Body of pancreas (tissue), 4 donors: ENCODE data around the gene ACSF2. TPM values are rescaled to one million over a fixed set of nuclear protein-coding genes. Genes with fewer than 3 reads are reported as not detected.

Experiments
- ATAC-seq: fragments of 150-250 bp; one replicate; pipeline ENCODE4 v1.9.1; 2016
- DNase-seq, 4 donors: peaks; one replicate each; pipeline ENCODE4 v3.0.0-alpha.2; 2019
- H3K27ac ChIP-seq, 4 donors: fragments of 200-600 bp; sonication (generic); 1 replicate in 3 of 4; 2 replicates in 1 of 4; pipeline versions ENCODE4 v1.5.1 to v1.6.1; 2016 to 2019; ENCODE audit warnings: mild to moderate bottlenecking in 1 of 4, mixed read lengths in 1 of 4, moderate library complexity in 1 of 4
- H3K27me3 ChIP-seq, 2 donors: fragments of 200-600 bp; sonication (generic); one replicate each; pipeline ENCODE4 v1.6.0; 2016; ENCODE audit warnings: mild to moderate bottlenecking in 1 of 2
- H3K36me3 ChIP-seq, 2 donors: fragments of 200-600 bp; sonication (generic); replicated peaks in 1 of 2; 2 replicates each; pipeline ENCODE4 v1.5.1; 2016; ENCODE audit warnings: low read depth in 2 of 2; ENCODE audit not compliant: insufficient read depth in 1 of 2
- H3K4me1 ChIP-seq: fragments of 200-600 bp; sonication (generic); one replicate; pipeline ENCODE4 v1.6.0; 2016
- H3K4me3 ChIP-seq, 2 donors: fragments of 200-600 bp; sonication (generic); 1 replicate in 1 of 2; 2 replicates in 1 of 2; pipeline ENCODE4 v1.5.1; 2016 to 2019
- H3K9me3 ChIP-seq, 3 donors: fragments of 200-600 bp; sonication (generic); 1 replicate in 2 of 3; 2 replicates in 1 of 3; pipeline ENCODE4 v1.5.1; 2016
- CTCF ChIP-seq, 7 experiments: fragments of 450-650 bp in 4 of 7; fragments of 200-600 bp in 3 of 7; sonication (generic) in 3 of 7; IDR thresholded peaks; one replicate each; pipeline ENCODE4 v1.5.1; 2016 to 2019; ENCODE audit warnings: antibody characterized with exemption in 7 of 7
- POLR2A ChIP-seq, 3 donors: fragments of 450-650 bp; IDR thresholded peaks; one replicate each; pipeline ENCODE4 v1.6.1; 2016; ENCODE audit warnings: antibody characterized with exemption in 3 of 3, mild to moderate bottlenecking in 2 of 3
- WGBS, 2 donors: methylation state at CpG; one replicate each; pipeline ENCODE4 v1.1.5; 2017; 5-methylcytosine and 5-hydroxymethylcytosine counted together
- intact Hi-C: fragments of 100-400 bp; cut with DNase I; formaldehyde crosslinking; loops from one replicate; pipeline ENCODE4 v1.15.1; 2023
- total RNA-seq, 2 donors: library from RNA; depleted of rRNA; stranded (reverse); fragments of >200 nt; gene quantifications; one replicate each; pipeline ENCODE4 v1.1.0, GENCODE V29; 2016

Gene ACSF2
- total RNA-seq, 2 donors from 2014 or later, result 18.7 to 120 TPM

GRCh38 chr17:50420419-50421112, 5.5 kb upstream of the ACSF2 start:
- WGBS, 2 donors, result 89 to 93% methylated on average over 6 of the region's 6 CpGs
- ATAC-seq, result no peak
- Histone ChIP-seq H3K9me3 (no peaks in the 10 kb centered on the region), H3K27ac (peak overlapping the region in 2 of 4 donors; percentile 63 to 84), H3K27me3 (no peaks in the 10 kb centered on the region), H3K4me1 (peaks cover 44% of the 10 kb centered on the region), H3K4me3 (no peak overlapping the region), H3K36me3 (no peaks in the 10 kb centered on the region)
- no peak for DNase-seq
- intact Hi-C loops, result no loop called here
- TF ChIP-seq CTCF (IDR thresholded peaks at IDR 0.05), result no peak
- no peak for TF ChIP-seq POLR2A (IDR thresholded peaks at IDR 0.05)

- WGBS, 2 donors, result 38% methylated on average over 3 of the region's 3 CpGs
- Histone ChIP-seq H3K27ac (peak overlapping the region in 3 of 4 donors; percentile 63 to 84 (median 65)), H3K27me3 (no peaks in the 10 kb centered on the region), H3K4me3 (no peak overlapping the region), H3K36me3 (no peaks in the 10 kb centered on the region), H3K9me3 (no peaks in the 10 kb centered on the region), H3K4me1 (peaks cover 48% of the 10 kb centered on the region)
- peak in 1 of 4 donors; percentile 30 for DNase-seq
- intact Hi-C loops, result no loop called here
- no peak for TF ChIP-seq POLR2A (IDR thresholded peaks at IDR 0.05)
- TF ChIP-seq CTCF (IDR thresholded peaks at IDR 0.05), result no peak
- ATAC-seq, result no peak
Measured at GRCh38 chr17:50421308-50422051, 4.5 kb upstream of the ACSF2 start.

GRCh38 chr17:50422738-50423137, 3.3 kb upstream of the ACSF2 start:
- 76 to 77% methylated on average over 2 of the region's 2 CpGs for WGBS, 2 donors
- no peaks in the 10 kb centered on the region for H3K36me3 ChIP-seq
- ATAC-seq (no peak), DNase-seq (no peak)
- no peak overlapping the region for H3K4me3 ChIP-seq
- intact Hi-C loops, result no loop called here
- no peaks in the 10 kb centered on the region for H3K9me3 ChIP-seq
- no peaks in the 10 kb centered on the region for H3K27me3 ChIP-seq
- H3K27ac ChIP-seq, result peak overlapping the region in 1 of 4 donors; percentile 84
- TF ChIP-seq POLR2A (IDR thresholded peaks at IDR 0.05) (no peak), CTCF (IDR thresholded peaks at IDR 0.05) (no peak)
- H3K4me1 ChIP-seq, result peaks cover 61% of the 10 kb centered on the region

- Histone ChIP-seq H3K27me3 (no peaks in the 10 kb centered on the region), H3K27ac (peak overlapping the region in 3 of 4 donors; percentile 25 to 74 (median 55)), H3K4me3 (no peak overlapping the region), H3K9me3 (no peaks in the 10 kb centered on the region), H3K36me3 (no peaks in the 10 kb centered on the region), H3K4me1 (peaks cover 69% of the 10 kb centered on the region)
- intact Hi-C loops, result no loop called here
- 30 to 52% methylated on average over 6 of the region's 6 CpGs for WGBS, 2 donors
- TF ChIP-seq CTCF (IDR thresholded peaks at IDR 0.05) (no peak), POLR2A (IDR thresholded peaks at IDR 0.05) (no peak)
- ATAC-seq, result peak; percentile 41
- DNase-seq, result peak; percentile 34 to 63 (median 56)
Measured at GRCh38 chr17:50423553-50424159, 2.4 kb upstream of the ACSF2 start.
